IPS DF 6.9 (cell line): ENCODE measurements around the gene AKAP12.
"Not testable (repeated sequence)": the region's sequence is repeated elsewhere in the genome, so short reads cannot be mapped to it uniquely, and the experiment has no call there.

Experiments used
- DNase-seq: peaks from one replicate; pipeline ENCODE4 v3.0.0-alpha.2; 2013; ENCODE audit warnings: low read depth, low spot score
- H3K27ac ChIP-seq: one replicate; pipeline ENCODE4 v1.5.1; 2013; ENCODE audit warnings: low read length, control low read depth
- H3K27me3 ChIP-seq: 2 replicates; pipeline ENCODE4 v1.6.1; 2013; ENCODE audit warnings: mild to moderate bottlenecking, low read length; ENCODE audit not compliant: control insufficient read depth, insufficient read depth
- H3K36me3 ChIP-seq: 2 replicates; pipeline ENCODE4 v1.6.1; 2013; ENCODE audit warnings: low read length; ENCODE audit not compliant: control insufficient read depth, insufficient read depth
- H3K4me1 ChIP-seq: 2 replicates; pipeline ENCODE4 v1.6.1; 2013; ENCODE audit warnings: low read length; ENCODE audit not compliant: control insufficient read depth, insufficient read depth
- H3K4me3 ChIP-seq: 2 replicates; pipeline ENCODE4 v1.5.1; 2013; ENCODE audit warnings: mild to moderate bottlenecking, low read length
- H3K9me3 ChIP-seq: 2 replicates; pipeline ENCODE4 v1.6.1; 2013; ENCODE audit warnings: low read length, inconsistent platforms; ENCODE audit not compliant: control insufficient read depth, insufficient read depth
- WGBS: extraction: QIAGEN DNeasy Blood & Tissue Kit; methylation state at CpG from one replicate; pipeline ENCODE4 v1.1.7; 2013; ENCODE audit warnings: mixed read lengths, missing lambda C conversion rate; ENCODE audit not compliant: insufficient read length, insufficient coverage; 5-methylcytosine and 5-hydroxymethylcytosine counted together

AKAP12 gene

DNA sequence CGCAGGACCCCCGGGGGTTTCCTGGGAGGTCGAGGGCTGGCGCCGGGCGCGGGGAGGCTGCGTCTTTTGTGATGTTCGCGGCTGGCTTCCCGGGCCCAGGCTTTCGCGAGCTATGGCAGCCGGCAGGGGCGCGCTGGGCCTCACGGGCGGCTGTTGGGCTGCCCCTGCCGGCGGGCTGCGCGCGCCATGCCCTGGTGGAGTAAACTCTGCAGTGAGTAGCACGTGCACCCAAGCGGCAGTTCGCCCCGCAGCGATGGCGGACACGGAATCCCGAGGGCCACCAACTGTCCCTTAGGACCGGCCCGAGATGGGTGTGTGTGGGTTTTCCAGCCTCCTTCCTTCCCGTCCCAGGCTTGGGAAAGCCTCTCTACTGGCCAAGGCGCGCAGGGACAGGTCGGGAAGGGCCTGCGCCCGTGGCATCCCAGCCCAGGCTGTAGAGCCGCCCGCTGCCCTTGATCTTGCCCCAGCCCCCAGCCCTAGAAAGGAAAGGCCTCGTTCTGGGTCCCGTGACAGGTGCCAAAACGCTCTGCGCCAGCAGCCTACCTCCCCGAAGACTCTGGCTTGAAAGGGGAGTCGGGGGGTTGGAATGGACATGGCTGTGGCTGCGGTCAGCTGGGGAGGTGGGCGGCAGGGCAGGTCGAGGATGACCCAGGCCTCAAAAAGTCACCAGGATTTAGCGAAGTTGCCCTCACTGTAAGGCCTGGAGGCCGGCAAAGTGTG is 101.9 kb downstream of the AKAP12 start:
- no peaks in the 10 kb centered on the region for H3K27me3 ChIP-seq
- no peak overlapping the region for H3K4me3 ChIP-seq
- no peaks in the 10 kb centered on the region for H3K36me3 ChIP-seq
- no CpG with 5 or more reads among the region's 52 CpGs for WGBS
- H3K4me1 ChIP-seq: no peaks in the 10 kb centered on the region
- no peak for DNase-seq
- H3K27ac ChIP-seq: no peak overlapping the region
- no peaks in the 10 kb centered on the region for H3K9me3 ChIP-seq

- H3K9me3 ChIP-seq, H3K4me3 ChIP-seq, DNase-seq, H3K27ac ChIP-seq, H3K4me1 ChIP-seq, H3K27me3 ChIP-seq, H3K36me3 ChIP-seq: not testable (repeated sequence)
- no CpG with 5 or more reads among the region's 10 CpGs for WGBS
Measured at GRCh38 chr6:151342750-151343149, 103.0 kb downstream of the AKAP12 start.

DNA sequence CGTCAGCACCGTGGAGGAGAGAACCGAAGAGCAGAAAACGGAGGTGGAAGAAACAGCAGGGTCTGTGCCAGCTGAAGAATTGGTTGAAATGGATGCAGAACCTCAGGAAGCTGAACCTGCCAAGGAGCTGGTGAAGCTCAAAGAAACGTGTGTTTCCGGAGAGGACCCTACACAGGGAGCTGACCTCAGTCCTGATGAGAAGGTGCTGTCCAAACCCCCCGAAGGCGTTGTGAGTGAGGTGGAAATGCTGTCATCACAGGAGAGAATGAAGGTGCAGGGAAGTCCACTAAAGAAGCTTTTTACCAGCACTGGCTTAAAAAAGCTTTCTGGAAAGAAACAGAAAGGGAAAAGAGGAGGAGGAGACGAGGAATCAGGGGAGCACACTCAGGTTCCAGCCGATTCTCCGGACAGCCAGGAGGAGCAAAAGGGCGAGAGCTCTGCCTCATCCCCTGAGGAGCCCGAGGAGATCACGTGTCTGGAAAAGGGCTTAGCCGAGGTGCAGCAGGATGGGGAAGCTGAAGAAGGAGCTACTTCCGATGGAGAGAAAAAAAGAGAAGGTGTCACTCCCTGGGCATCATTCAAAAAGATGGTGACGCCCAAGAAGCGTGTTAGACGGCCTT is 110.0 kb downstream of the AKAP12 start:
- no peak overlapping the region for H3K4me3 ChIP-seq
- no peaks in the 10 kb centered on the region for H3K9me3 ChIP-seq
- no peaks in the 10 kb centered on the region for H3K4me1 ChIP-seq
- H3K27me3 ChIP-seq: no peaks in the 10 kb centered on the region
- no peak for DNase-seq
- no CpG with 5 or more reads among the region's 19 CpGs for WGBS
- H3K36me3 ChIP-seq: no peaks in the 10 kb centered on the region
- no peak overlapping the region for H3K27ac ChIP-seq

DNA sequence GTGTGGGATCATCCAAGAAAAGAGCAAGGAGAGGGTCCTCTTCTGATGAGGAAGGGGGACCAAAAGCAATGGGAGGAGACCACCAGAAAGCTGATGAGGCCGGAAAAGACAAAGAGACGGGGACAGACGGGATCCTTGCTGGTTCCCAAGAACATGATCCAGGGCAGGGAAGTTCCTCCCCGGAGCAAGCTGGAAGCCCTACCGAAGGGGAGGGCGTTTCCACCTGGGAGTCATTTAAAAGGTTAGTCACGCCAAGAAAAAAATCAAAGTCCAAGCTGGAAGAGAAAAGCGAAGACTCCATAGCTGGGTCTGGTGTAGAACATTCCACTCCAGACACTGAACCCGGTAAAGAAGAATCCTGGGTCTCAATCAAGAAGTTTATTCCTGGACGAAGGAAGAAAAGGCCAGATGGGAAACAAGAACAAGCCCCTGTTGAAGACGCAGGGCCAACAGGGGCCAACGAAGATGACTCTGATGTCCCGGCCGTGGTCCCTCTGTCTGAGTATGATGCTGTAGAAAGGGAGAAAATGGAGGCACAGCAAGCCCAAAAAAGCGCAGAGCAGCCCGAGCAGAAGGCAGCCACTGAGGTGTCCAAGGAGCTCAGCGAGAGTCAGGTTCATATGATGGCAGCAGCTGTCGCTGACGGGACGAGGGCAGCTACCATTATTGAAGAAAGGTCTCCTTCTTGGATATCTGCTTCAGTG is 110.8 kb downstream of the AKAP12 start:
- Histone ChIP-seq H3K4me1 (no peaks in the 10 kb centered on the region), H3K36me3 (no peaks in the 10 kb centered on the region)

DNA sequence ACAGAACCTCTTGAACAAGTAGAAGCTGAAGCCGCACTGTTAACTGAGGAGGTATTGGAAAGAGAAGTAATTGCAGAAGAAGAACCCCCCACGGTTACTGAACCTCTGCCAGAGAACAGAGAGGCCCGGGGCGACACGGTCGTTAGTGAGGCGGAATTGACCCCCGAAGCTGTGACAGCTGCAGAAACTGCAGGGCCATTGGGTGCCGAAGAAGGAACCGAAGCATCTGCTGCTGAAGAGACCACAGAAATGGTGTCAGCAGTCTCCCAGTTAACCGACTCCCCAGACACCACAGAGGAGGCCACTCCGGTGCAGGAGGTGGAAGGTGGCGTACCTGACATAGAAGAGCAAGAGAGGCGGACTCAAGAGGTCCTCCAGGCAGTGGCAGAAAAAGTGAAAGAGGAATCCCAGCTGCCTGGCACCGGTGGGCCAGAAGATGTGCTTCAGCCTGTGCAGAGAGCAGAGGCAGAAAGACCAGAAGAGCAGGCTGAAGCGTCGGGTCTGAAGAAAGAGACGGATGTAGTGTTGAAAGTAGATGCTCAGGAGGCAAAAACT is 111.5 kb downstream of the AKAP12 start:
- Histone ChIP-seq H3K27me3 (no peaks in the 10 kb centered on the region), H3K4me3 (no peak overlapping the region), H3K27ac (no peak overlapping the region), H3K36me3 (no peaks in the 10 kb centered on the region), H3K9me3 (no peaks in the 10 kb centered on the region), H3K4me1 (no peaks in the 10 kb centered on the region)
- no CpG with 5 or more reads among the region's 18 CpGs for WGBS
- no peak for DNase-seq

More for the DNA sequence above, 110.8 kb downstream of the AKAP12 start:
- no CpG with 5 or more reads among the region's 20 CpGs for whole genome bisulfite sequencing
- no peak for DNase-seq
- no peak overlapping the region for H3K4me3 ChIP-seq
- H3K9me3 ChIP-seq: no peaks in the 10 kb centered on the region
- H3K27me3 ChIP-seq: no peaks in the 10 kb centered on the region
- no peak overlapping the region for H3K27ac ChIP-seq

DNA sequence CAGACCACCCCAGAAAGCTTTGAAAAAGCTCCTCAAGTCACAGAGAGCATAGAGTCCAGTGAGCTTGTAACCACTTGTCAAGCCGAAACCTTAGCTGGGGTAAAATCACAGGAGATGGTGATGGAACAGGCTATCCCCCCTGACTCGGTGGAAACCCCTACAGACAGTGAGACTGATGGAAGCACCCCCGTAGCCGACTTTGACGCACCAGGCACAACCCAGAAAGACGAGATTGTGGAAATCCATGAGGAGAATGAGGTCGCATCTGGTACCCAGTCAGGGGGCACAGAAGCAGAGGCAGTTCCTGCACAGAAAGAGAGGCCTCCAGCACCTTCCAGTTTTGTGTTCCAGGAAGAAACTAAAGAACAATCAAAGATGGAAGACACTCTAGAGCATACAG is 112.0 kb downstream of the AKAP12 start:
- Histone ChIP-seq H3K27ac (no peak overlapping the region), H3K9me3 (no peaks in the 10 kb centered on the region), H3K4me1 (no peaks in the 10 kb centered on the region), H3K4me3 (no peak overlapping the region), H3K27me3 (no peaks in the 10 kb centered on the region), H3K36me3 (no peaks in the 10 kb centered on the region)
- no CpG with 5 or more reads among the region's 7 CpGs for WGBS
- no peak for DNase-seq

DNA sequence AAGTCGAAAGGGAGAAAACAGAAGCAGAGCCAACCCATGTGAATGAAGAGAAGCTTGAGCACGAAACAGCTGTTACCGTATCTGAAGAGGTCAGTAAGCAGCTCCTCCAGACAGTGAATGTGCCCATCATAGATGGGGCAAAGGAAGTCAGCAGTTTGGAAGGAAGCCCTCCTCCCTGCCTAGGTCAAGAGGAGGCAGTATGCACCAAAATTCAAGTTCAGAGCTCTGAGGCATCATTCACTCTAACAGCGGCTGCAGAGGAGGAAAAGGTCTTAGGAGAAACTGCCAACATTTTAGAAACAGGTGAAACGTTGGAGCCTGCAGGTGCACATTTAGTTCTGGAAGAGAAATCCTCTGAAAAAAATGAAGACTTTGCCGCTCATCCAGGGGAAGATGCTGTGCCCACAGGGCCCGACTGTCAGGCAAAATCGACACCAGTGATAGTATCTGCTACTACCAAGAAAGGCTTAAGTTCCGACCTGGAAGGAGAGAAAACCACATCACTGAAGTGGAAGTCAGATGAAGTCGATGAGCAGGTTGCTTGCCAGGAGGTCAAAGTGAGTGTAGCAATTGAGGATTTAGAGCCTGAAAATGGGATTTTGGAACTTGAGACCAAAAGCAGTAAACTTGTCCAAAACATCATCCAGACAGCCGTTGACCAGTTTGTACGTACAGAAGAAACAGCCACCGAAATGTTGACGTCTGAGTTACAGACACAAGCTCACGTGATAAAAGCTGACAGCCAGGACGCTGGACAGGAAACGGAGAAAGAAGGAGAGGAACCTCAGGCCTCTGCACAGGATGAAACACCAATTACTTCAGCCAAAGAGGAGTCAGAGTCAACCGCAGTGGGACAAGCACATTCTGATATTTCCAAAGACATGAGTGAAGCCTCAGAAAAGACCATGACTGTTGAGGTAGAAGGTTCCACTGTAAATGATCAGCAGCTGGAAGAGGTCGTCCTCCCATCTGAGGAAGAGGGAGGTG is 112.9 kb downstream of the AKAP12 start:
- Histone ChIP-seq H3K36me3 (no peaks in the 10 kb centered on the region), H3K27me3 (no peaks in the 10 kb centered on the region), H3K4me3 (no peak overlapping the region), H3K4me1 (no peaks in the 10 kb centered on the region), H3K27ac (no peak overlapping the region), H3K9me3 (no peaks in the 10 kb centered on the region)
- no CpG with 5 or more reads among the region's 19 CpGs for WGBS
- no peak for DNase-seq

GRCh38 chr6:151353795-151354194 is 114.0 kb downstream of the AKAP12 start:
- Histone ChIP-seq H3K4me3 (no peak overlapping the region), H3K4me1 (no peaks in the 10 kb centered on the region), H3K27me3 (no peaks in the 10 kb centered on the region), H3K9me3 (no peaks in the 10 kb centered on the region), H3K27ac (no peak overlapping the region), H3K36me3 (no peaks in the 10 kb centered on the region)
- DNase-seq: no peak
- WGBS: no CpG with 5 or more reads among the region's 10 CpGs

GRCh38 chr6:151356983-151357382 is 117.2 kb downstream of the AKAP12 start:
- not testable (repeated sequence) for H3K9me3 ChIP-seq, H3K27me3 ChIP-seq
- WGBS: no CpG with 5 or more reads among the region's 6 CpGs

More at GRCh38 chr6:151356983-151357382, 117.2 kb downstream of the AKAP12 start:
- not testable (repeated sequence) for H3K27ac ChIP-seq, H3K4me1 ChIP-seq, DNase-seq, H3K4me3 ChIP-seq, H3K36me3 ChIP-seq
